ENCODE measurements around the gene WNK1.

The WNK1 gene

DNA sequence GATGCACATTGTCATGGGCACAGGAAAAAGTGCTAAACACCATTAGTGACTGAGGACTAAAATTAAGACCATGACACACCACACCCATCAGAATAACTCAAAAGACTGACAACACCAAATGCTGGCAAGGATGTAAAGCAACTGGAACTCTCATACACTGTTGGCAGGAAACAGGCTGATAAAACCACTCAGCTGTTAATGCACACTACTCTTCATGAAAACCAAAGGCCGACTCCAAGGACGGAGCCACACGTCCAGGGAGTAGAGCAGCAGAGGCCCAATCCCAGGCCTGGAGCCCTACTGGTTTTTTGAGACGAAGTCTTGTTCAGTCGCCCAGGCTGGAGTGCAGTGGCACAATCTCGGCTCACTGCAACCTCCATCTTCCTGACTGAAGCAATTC, 190.7 kb downstream of the WNK1 start:
- Histone ChIP-seq H3K4me3 (IDR thresholded peaks at IDR 0.05; ENCODE audit: insufficient read depth, low read depth, low read length) (no peak overlapping the region), H4K20me1 (ENCODE audit: insufficient read depth) (no peaks in the 10 kb centered on the region), H2AFZ (ENCODE audit: low read depth) (no peak overlapping the region), H3K27ac (no peak overlapping the region), H3K36me3 (ENCODE audit: insufficient read depth) (0 out of 2 replicates have a peak, but pooled peaks cover 4% of the 10 kb centered on the region), H3K79me2 (ENCODE audit: insufficient read depth, low read depth) (peaks cover 13% of the 10 kb centered on the region), H3K9ac (no peak overlapping the region), H3K4me2 (no peak overlapping the region), H3K4me1 (ENCODE audit: low read depth, poor library complexity, severe bottlenecking) (peaks cover 3% of the 10 kb centered on the region), H3K27me3 (ENCODE audit: insufficient read depth, low read depth) (no peaks in the 10 kb centered on the region)
- TF ChIP-seq CTCF (conservative IDR thresholded peaks at IDR 0.05; ENCODE audit: low read depth, low read length), result no peak

DNA sequence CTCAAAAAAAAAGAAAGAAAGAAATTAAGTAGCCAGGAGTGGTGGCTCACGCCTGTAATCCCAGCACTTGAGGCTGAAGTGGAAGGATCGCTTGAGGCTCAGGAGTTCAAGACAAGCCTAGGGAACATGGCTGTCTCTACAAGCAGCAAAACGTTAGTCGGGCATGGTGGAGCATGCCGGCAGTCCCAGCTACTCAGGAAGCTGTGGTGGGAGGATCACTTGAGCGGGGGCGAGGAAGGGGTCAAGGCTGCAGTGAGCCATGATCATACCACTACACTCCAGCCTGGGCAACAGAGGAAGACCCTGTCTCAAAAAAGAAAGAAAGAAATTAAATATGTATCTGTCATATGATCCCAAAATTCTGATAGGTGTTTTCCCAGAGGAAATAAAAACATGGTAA, 191.8 kb downstream of the WNK1 start:
- H3K4me1 ChIP-seq (ENCODE audit: low read depth, poor library complexity, severe bottlenecking), result peaks cover 7% of the 10 kb centered on the region
- no peak overlapping the region for H3K4me2 ChIP-seq
- H3K27ac ChIP-seq, result no peak overlapping the region
- H3K4me3 ChIP-seq (IDR thresholded peaks at IDR 0.05; ENCODE audit: insufficient read depth, low read depth, low read length), result no peak overlapping the region
- no peak overlapping the region for H2AFZ ChIP-seq (ENCODE audit: low read depth)
- H3K9ac ChIP-seq, result no peak overlapping the region
- no peaks in the 10 kb centered on the region for H3K27me3 ChIP-seq (ENCODE audit: insufficient read depth, low read depth)
- peaks cover 25% of the 10 kb centered on the region for H3K79me2 ChIP-seq (ENCODE audit: insufficient read depth, low read depth)
- no peak for TF ChIP-seq CTCF (conservative IDR thresholded peaks at IDR 0.05; ENCODE audit: low read depth, low read length)
- 0 out of 2 replicates have a peak, but pooled peaks cover 4% of the 10 kb centered on the region for H3K36me3 ChIP-seq (ENCODE audit: insufficient read depth)
- H4K20me1 ChIP-seq (ENCODE audit: insufficient read depth), result no peaks in the 10 kb centered on the region

GRCh38 chr12:946212-946611, 193.8 kb downstream of the WNK1 start:
- 0 out of 2 replicates have a peak, but pooled peaks cover 4% of the 10 kb centered on the region for H3K36me3 ChIP-seq (ENCODE audit: insufficient read depth)
- TF ChIP-seq CTCF (conservative IDR thresholded peaks at IDR 0.05; ENCODE audit: low read depth, low read length), result no peak
- H3K4me3 ChIP-seq (IDR thresholded peaks at IDR 0.05; ENCODE audit: insufficient read depth, low read depth, low read length), result no peak overlapping the region
- H2AFZ ChIP-seq (ENCODE audit: low read depth), result no peak overlapping the region
- H3K27me3 ChIP-seq (ENCODE audit: insufficient read depth, low read depth), result no peaks in the 10 kb centered on the region
- H4K20me1 ChIP-seq (ENCODE audit: insufficient read depth), result no peaks in the 10 kb centered on the region
- no peak overlapping the region for H3K9ac ChIP-seq
- H3K79me2 ChIP-seq (ENCODE audit: insufficient read depth, low read depth), result peaks cover 25% of the 10 kb centered on the region
- H3K4me2 ChIP-seq, result no peak overlapping the region
- H3K4me1 ChIP-seq (ENCODE audit: low read depth, poor library complexity, severe bottlenecking), result peaks cover 7% of the 10 kb centered on the region
- H3K27ac ChIP-seq, result no peak overlapping the region

GRCh38 chr12:946631-947030, 194.3 kb downstream of the WNK1 start:
- Histone ChIP-seq H3K79me2 (ENCODE audit: insufficient read depth, low read depth) (peaks cover 25% of the 10 kb centered on the region), H2AFZ (ENCODE audit: low read depth) (no peak overlapping the region)

More at GRCh38 chr12:946631-947030, 194.3 kb downstream of the WNK1 start:
- Histone ChIP-seq H3K9ac (no peak overlapping the region), H3K4me3 (IDR thresholded peaks at IDR 0.05; ENCODE audit: insufficient read depth, low read depth, low read length) (no peak overlapping the region), H3K4me1 (ENCODE audit: low read depth, poor library complexity, severe bottlenecking) (peaks cover 7% of the 10 kb centered on the region), H3K27me3 (ENCODE audit: insufficient read depth, low read depth) (no peaks in the 10 kb centered on the region), H3K4me2 (no peak overlapping the region), H4K20me1 (ENCODE audit: insufficient read depth) (no peaks in the 10 kb centered on the region), H3K27ac (no peak overlapping the region), H3K36me3 (ENCODE audit: insufficient read depth) (0 out of 2 replicates have a peak, but pooled peaks cover 4% of the 10 kb centered on the region)
- TF ChIP-seq CTCF (conservative IDR thresholded peaks at IDR 0.05; ENCODE audit: low read depth, low read length), result no peak
